WTC11 (cell line): ENCODE results near the gene TRAF3IP1.

Experiments used
- CTCF ChIP-seq: fragments of 200-600 bp; IDR thresholded peaks from 2 replicates; pipeline ENCODE4 v1.8.0; 2022; ENCODE audit warnings: antibody characterized with exemption
- ETV6 ChIP-seq: sonication (generic); formaldehyde crosslinking; IDR thresholded peaks from 2 replicates; pipeline ENCODE4 v1.8.1; 2022; ENCODE audit warnings: mild to moderate bottlenecking, missing genetic modification reagents
- MLX ChIP-seq: sonication (generic); formaldehyde crosslinking; IDR thresholded peaks from 2 replicates; pipeline ENCODE4 v1.8.1; 2023; ENCODE audit warnings: mild to moderate bottlenecking, missing genetic modification reagents, moderate library complexity
- USF1 ChIP-seq: sonication (generic); formaldehyde crosslinking; IDR thresholded peaks from 2 replicates; pipeline ENCODE4 v1.8.0; 2022; ENCODE audit warnings: mild to moderate bottlenecking, missing genetic modification reagents

- TF ChIP-seq ETV6 (CRISPR knock-in tag) (no peak), CTCF (no peak), MLX (CRISPR knock-in tag) (no peak), USF1 (CRISPR knock-in tag) (no peak)
Observed at GRCh38 chr2:238286095-238286494, 34.2 kb upstream of the TRAF3IP1 start.
